ENCODE measurements around the gene WDR83. TPM values are rescaled to one million over a fixed set of nuclear protein-coding genes. Genes with fewer than 3 reads are reported as not detected.
"Not testable (repeated sequence)": the region's sequence is repeated elsewhere in the genome, so short reads cannot be mapped to it uniquely, and the experiment has no call there.

Gene WDR83
- total and polyA plus RNA-seq, 2 donors (not counting 3 experiments of a cell fraction or from before 2014, with no cell fraction given) = 10.5 to 11.8 TPM

DNA sequence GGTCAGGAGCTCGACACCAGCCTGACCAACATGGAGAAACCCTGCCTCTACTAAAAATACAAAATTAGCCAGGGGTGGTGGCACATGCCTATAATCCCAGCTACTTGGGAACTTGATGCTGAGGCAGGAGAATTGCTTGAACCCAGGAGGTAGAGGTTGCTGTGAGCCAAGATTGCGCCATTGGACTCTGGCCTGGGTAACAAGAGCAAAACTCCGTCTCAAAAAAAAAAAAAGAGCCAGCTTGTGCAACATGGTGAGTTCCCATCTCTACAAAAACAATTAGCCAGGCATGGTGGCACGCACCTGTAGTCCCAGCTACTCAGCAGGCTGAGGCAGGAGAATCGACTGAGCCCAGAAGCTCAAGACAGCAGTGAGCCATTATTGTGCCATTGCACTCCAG, 11.4 kb downstream of the WDR83 start:
- H3K27ac ChIP-seq (ENCODE audit: insufficient read depth, low read depth, low read length); H3K9ac ChIP-seq (replicated peaks; ENCODE audit: extremely low read depth, insufficient read depth, low read length); DNase-seq (ENCODE audit: low read depth, low spot score); H3K9me1 ChIP-seq (replicated peaks; ENCODE audit: control insufficient read depth, extremely low read depth, insufficient read depth, low read length); FAIRE-seq; dilution Hi-C loops (cut with MboI; ENCODE audit: extremely low pct_ligation_motif_present, low sequenced_read_pairs); BruUV-seq (replicated peaks); H3K27me3 ChIP-seq (ENCODE audit: control insufficient read depth in 2 of 2, insufficient read depth in 2 of 2, low read length in 2 of 2); H3K4me1 ChIP-seq (ENCODE audit: control insufficient read depth, extremely low read depth, insufficient read depth, low read length); H3K79me2 ChIP-seq (ENCODE audit: control insufficient read depth, insufficient read depth, low read length); intact Hi-C loops (cut with micrococcal nuclease); H3K9me3 ChIP-seq (replicated peaks; ENCODE audit: control insufficient read depth, insufficient read depth, low read length); H3K4me3 ChIP-seq (replicated peaks in 1 of 3; ENCODE audit: insufficient read depth in 1 of 3, low read depth in 1 of 3, low read length in 3 of 3); H3K4me2 ChIP-seq (ENCODE audit: insufficient read depth, low read length); H2AFZ ChIP-seq (ENCODE audit: low read depth, low read length); H4K20me1 ChIP-seq (replicated peaks; ENCODE audit: control insufficient read depth, extremely low read depth, insufficient read depth, low read length): not testable (repeated sequence)
- peaks cover 5 to 35% of the 10 kb centered on the region in 2 experiments for H3K36me3 ChIP-seq (ENCODE audit: control insufficient read depth in 2 of 2, extremely low read depth in 1 of 2, insufficient read depth in 2 of 2, low read length in 2 of 2)
- CTCF ChIA-PET = interaction anchor here (1.0 to 4.7 kb wide), 3 partner anchors 12 to 169 kb away, joined by 3 to 38 read pairs (median 5); partner anchors contain the start of genes MAN2B1 and WDR83
- POLR2A ChIA-PET = interaction anchor here (0.6 kb wide), 1 partner anchor 120 kb away, joined by 3 read pairs; no protein-coding TSS in a partner anchor

DNA sequence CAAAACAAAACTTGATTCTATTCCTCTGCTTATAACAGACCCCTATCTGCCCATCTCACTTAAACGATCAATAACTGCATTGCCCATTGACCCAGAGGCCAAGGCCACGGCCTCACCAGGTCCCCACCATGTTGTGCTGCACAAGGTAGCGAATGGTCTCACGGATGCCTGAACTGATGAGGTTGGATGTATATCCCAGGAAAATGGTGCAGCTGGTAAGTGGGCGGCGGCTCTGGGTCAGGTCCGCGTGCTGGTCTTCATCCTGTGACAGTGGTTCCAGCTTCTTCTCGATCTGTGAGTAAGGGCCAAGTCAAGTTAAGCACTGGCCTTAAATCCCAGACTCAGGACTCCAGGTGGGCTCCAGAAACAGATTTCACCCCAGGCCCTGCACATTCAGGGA, 13.4 kb downstream of the WDR83 start:
- intact Hi-C loops (cut with micrococcal nuclease) = loop anchor here (2.0 kb wide), 1 partner anchor 117 kb away; no protein-coding TSS in a partner anchor
- Histone ChIP-seq H3K9ac (replicated peaks; ENCODE audit: extremely low read depth, insufficient read depth, low read length) (no peak overlapping the region), H3K27ac (ENCODE audit: insufficient read depth, low read depth, low read length) (no peak overlapping the region), H4K20me1 (replicated peaks; ENCODE audit: control insufficient read depth, extremely low read depth, insufficient read depth, low read length) (no peaks in the 10 kb centered on the region), H3K9me1 (replicated peaks; ENCODE audit: control insufficient read depth, extremely low read depth, insufficient read depth, low read length) (no peaks in the 10 kb centered on the region), H3K9me3 (replicated peaks; ENCODE audit: control insufficient read depth, insufficient read depth, low read length) (no peaks in the 10 kb centered on the region), H3K4me1 (ENCODE audit: control insufficient read depth, extremely low read depth, insufficient read depth, low read length) (no peaks in the 10 kb centered on the region), H3K4me3 (replicated peaks in 1 of 3; ENCODE audit: insufficient read depth in 1 of 3, low read depth in 1 of 3, low read length in 3 of 3) (no peak overlapping the region), H3K79me2 (ENCODE audit: control insufficient read depth, insufficient read depth, low read length) (peaks cover 9% of the 10 kb centered on the region), H2AFZ (ENCODE audit: low read depth, low read length) (no peak overlapping the region), H3K4me2 (ENCODE audit: insufficient read depth, low read length) (no peak overlapping the region), H3K27me3 (ENCODE audit: control insufficient read depth in 2 of 2, insufficient read depth in 2 of 2, low read length in 2 of 2) (no peaks in the 10 kb centered on the region), H3K36me3 (ENCODE audit: control insufficient read depth in 2 of 2, extremely low read depth in 1 of 2, insufficient read depth in 2 of 2, low read length in 2 of 2) (peaks cover 3 to 27% of the 10 kb centered on the region in 2 experiments)
- FAIRE-seq (no peak), DNase-seq (ENCODE audit: low read depth, low spot score) (no peak)
- CTCF ChIA-PET = interaction anchor here (4.7 kb wide), 1 partner anchor 167 kb away, joined by 38 read pairs; no protein-coding TSS in a partner anchor
- no TSS peak for BruUV-seq (replicated peaks)
- dilution Hi-C loops (cut with MboI; ENCODE audit: extremely low pct_ligation_motif_present, low sequenced_read_pairs) = no loop called here
- TF ChIP-seq, protein P1, sequence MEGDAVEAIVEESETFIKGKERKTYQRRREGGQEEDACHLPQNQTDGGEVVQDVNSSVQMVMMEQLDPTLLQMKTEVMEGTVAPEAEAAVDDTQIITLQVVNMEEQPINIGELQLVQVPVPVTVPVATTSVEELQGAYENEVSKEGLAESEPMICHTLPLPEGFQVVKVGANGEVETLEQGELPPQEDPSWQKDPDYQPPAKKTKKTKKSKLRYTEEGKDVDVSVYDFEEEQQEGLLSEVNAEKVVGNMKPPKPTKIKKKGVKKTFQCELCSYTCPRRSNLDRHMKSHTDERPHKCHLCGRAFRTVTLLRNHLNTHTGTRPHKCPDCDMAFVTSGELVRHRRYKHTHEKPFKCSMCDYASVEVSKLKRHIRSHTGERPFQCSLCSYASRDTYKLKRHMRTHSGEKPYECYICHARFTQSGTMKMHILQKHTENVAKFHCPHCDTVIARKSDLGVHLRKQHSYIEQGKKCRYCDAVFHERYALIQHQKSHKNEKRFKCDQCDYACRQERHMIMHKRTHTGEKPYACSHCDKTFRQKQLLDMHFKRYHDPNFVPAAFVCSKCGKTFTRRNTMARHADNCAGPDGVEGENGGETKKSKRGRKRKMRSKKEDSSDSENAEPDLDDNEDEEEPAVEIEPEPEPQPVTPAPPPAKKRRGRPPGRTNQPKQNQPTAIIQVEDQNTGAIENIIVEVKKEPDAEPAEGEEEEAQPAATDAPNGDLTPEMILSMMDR (IDR thresholded peaks at IDR 0.05; ENCODE audit: extremely low read depth in 1 of 2, insufficient read depth in 1 of 2, low read depth in 1 of 2, low read length in 2 of 2) = no peak
- TF ChIP-seq FOS (IDR thresholded peaks at IDR 0.05; ENCODE audit: borderline replicate concordance, insufficient read depth, low read length) = no peak
- TF ChIP-seq POLR2AphosphoS5 (IDR thresholded peaks at IDR 0.05; ENCODE audit: insufficient read depth, low read depth, low read length) = no peak
- TF ChIP-seq EZH2 (IDR thresholded peaks at IDR 0.05; ENCODE audit: borderline replicate concordance, low read depth, low read length, severe bottlenecking) = no peak
- TF ChIP-seq POLR2A (IDR thresholded peaks at IDR 0.05; ENCODE audit: low read depth, low read length) = no peak
- TF ChIP-seq, protein P2, sequence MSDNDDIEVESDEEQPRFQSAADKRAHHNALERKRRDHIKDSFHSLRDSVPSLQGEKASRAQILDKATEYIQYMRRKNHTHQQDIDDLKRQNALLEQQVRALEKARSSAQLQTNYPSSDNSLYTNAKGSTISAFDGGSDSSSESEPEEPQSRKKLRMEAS (IDR thresholded peaks at IDR 0.05; ENCODE audit: insufficient read depth, insufficient read length) = no peak
- TF ChIP-seq MYC (IDR thresholded peaks at IDR 0.05; ENCODE audit: low read depth, low read length) = no peak
- no peak for TF ChIP-seq JUN (IDR thresholded peaks at IDR 0.05; ENCODE audit: borderline replicate concordance, insufficient read depth, insufficient read length, low read depth)
- TF ChIP-seq GATA2 (IDR thresholded peaks at IDR 0.05; ENCODE audit: insufficient read depth, insufficient read length, low read depth, low read length) = no peak
- POLR2A ChIA-PET = interaction anchor here (1.3 kb wide), 1 partner anchor 14 kb away, joined by 4 read pairs; the partner anchor contains the start of genes MAN2B1 and WDR83
